HEK293 (cell line): Measurements from ENCODE around the gene DUSP22.
A peak's percentile ranks its signal among the peaks of the same experiment; 100 is the strongest.

Experiments
- AEBP2 ChIP-seq: fragments of 450-650 bp; formaldehyde crosslinking; IDR thresholded peaks from 2 replicates; pipeline ENCODE4 v1.5.1; 2016; ENCODE audit warnings: missing biosample characterization, missing genetic modification characterization, borderline replicate concordance
- BCL11B ChIP-seq: fragments of 450-650 bp; formaldehyde crosslinking; IDR thresholded peaks from 2 replicates; pipeline ENCODE4 v1.5.1; 2016; ENCODE audit warnings: low read depth, missing biosample characterization, missing genetic modification characterization
- GLI2 ChIP-seq: fragments of 450-650 bp; formaldehyde crosslinking; IDR thresholded peaks from 2 replicates; pipeline ENCODE4; 2017; ENCODE audit warnings: missing biosample characterization, missing genetic modification characterization, low read depth, borderline replicate concordance
- HOXD13 ChIP-seq: sonication (generic); formaldehyde crosslinking; IDR thresholded peaks from 2 replicates; pipeline ENCODE4 v1.8.0; 2022; ENCODE audit warnings: missing genetic modification reagents, borderline replicate concordance
- KLF7 ChIP-seq: fragments of 450-650 bp; formaldehyde crosslinking; IDR thresholded peaks from 2 replicates; pipeline ENCODE4 v1.5.1; 2016; ENCODE audit warnings: missing biosample characterization, missing genetic modification characterization, borderline replicate concordance
- MYNN ChIP-seq: fragments of 450-650 bp; formaldehyde crosslinking; IDR thresholded peaks from 2 replicates; pipeline ENCODE4 v1.5.1; 2016; ENCODE audit warnings: missing biosample characterization, missing genetic modification characterization, borderline replicate concordance
- PRDM6 ChIP-seq: fragments of 450-650 bp; formaldehyde crosslinking; IDR thresholded peaks from 2 replicates; pipeline ENCODE4 v1.5.1; 2017; ENCODE audit warnings: missing biosample characterization, missing genetic modification characterization
- SP3 ChIP-seq: fragments of 450-650 bp; formaldehyde crosslinking; IDR thresholded peaks from 2 replicates; pipeline ENCODE4 v1.5.1; 2016; ENCODE audit warnings: missing biosample characterization, missing genetic modification characterization
- SP7 ChIP-seq: fragments of 450-650 bp; formaldehyde crosslinking; IDR thresholded peaks from 2 replicates; pipeline ENCODE4 v1.5.1; 2016; ENCODE audit warnings: missing biosample characterization, missing genetic modification characterization
- TCF7L2 ChIP-seq: IDR thresholded peaks from 2 replicates; pipeline ENCODE4 v1.6.1; 2011; ENCODE audit warnings: low read depth, mild to moderate bottlenecking, inconsistent platforms, low read length, moderate library complexity, borderline replicate concordance
- TSHZ1 ChIP-seq: fragments of 450-650 bp; formaldehyde crosslinking; IDR thresholded peaks from 2 replicates; pipeline ENCODE4 v1.5.1; 2016; ENCODE audit warnings: missing biosample characterization, missing genetic modification characterization, borderline replicate concordance
- YY1 ChIP-seq: fragments of 450-650 bp; formaldehyde crosslinking; IDR thresholded peaks from 2 replicates; pipeline ENCODE4 v1.5.1; 2018; ENCODE audit warnings: missing biosample characterization, missing genetic modification characterization
- ZBTB44 ChIP-seq: fragments of 450-650 bp; IDR thresholded peaks from 2 replicates; pipeline ENCODE4 v1.5.1; 2018; ENCODE audit warnings: missing biosample characterization, mild to moderate bottlenecking, missing genetic modification characterization
- ZBTB8A ChIP-seq: fragments of 450-650 bp; formaldehyde crosslinking; IDR thresholded peaks from 2 replicates; pipeline ENCODE4 v1.5.1; 2016; ENCODE audit warnings: missing biosample characterization, missing genetic modification characterization
- ZEB2 ChIP-seq: fragments of 450-650 bp; formaldehyde crosslinking; IDR thresholded peaks from 2 replicates; pipeline ENCODE4 v1.5.1; 2016; ENCODE audit warnings: missing biosample characterization, missing genetic modification characterization
- ZFP37 ChIP-seq: fragments of 450-650 bp; formaldehyde crosslinking; IDR thresholded peaks from 2 replicates; pipeline ENCODE4 v1.5.1; 2016; ENCODE audit warnings: missing biosample characterization, missing genetic modification characterization
- ZNF138 ChIP-seq: fragments of 450-650 bp; formaldehyde crosslinking; IDR thresholded peaks from 2 replicates; pipeline ENCODE4 v1.5.1; 2016; ENCODE audit warnings: missing biosample characterization, missing genetic modification characterization, borderline replicate concordance
- ZNF140 ChIP-seq: fragments of 450-650 bp; formaldehyde crosslinking; IDR thresholded peaks from 2 replicates; pipeline ENCODE4 v1.5.1; 2016; ENCODE audit warnings: missing biosample characterization, missing genetic modification characterization
- ZNF146 ChIP-seq: fragments of 450-650 bp; formaldehyde crosslinking; IDR thresholded peaks from 2 replicates; pipeline ENCODE4 v1.5.1; 2016; ENCODE audit warnings: missing biosample characterization, missing genetic modification characterization
- ZNF155 ChIP-seq: fragments of 450-650 bp; formaldehyde crosslinking; IDR thresholded peaks from 2 replicates; pipeline ENCODE4 v1.5.1; 2016; ENCODE audit warnings: missing biosample characterization, missing genetic modification characterization
- ZNF223 ChIP-seq: fragments of 450-650 bp; formaldehyde crosslinking; IDR thresholded peaks from 2 replicates; pipeline ENCODE4 v1.5.1; 2016; ENCODE audit warnings: missing biosample characterization, missing genetic modification characterization
- ZNF302 ChIP-seq: fragments of 450-650 bp; formaldehyde crosslinking; IDR thresholded peaks from 2 replicates; pipeline ENCODE4 v1.5.1; 2016; ENCODE audit warnings: missing biosample characterization, missing genetic modification characterization, low read depth
- ZNF350 ChIP-seq: fragments of 450-650 bp; formaldehyde crosslinking; IDR thresholded peaks from 2 replicates; pipeline ENCODE4 v1.5.0; 2017; ENCODE audit warnings: missing biosample characterization, mild to moderate bottlenecking, missing genetic modification characterization
- ZNF37A ChIP-seq: fragments of 450-650 bp; IDR thresholded peaks from 2 replicates; pipeline ENCODE4 v1.5.1; 2018; ENCODE audit warnings: missing biosample characterization, missing genetic modification characterization
- ZNF426 ChIP-seq: fragments of 450-650 bp; formaldehyde crosslinking; IDR thresholded peaks from 2 replicates; pipeline ENCODE4 v1.5.1; 2017; ENCODE audit warnings: missing biosample characterization, missing genetic modification characterization, mild to moderate bottlenecking, inconsistent platforms, moderate library complexity
- ZNF488 ChIP-seq: fragments of 450-650 bp; formaldehyde crosslinking; IDR thresholded peaks from 2 replicates; pipeline ENCODE4 v1.5.1; 2016; ENCODE audit warnings: missing biosample characterization, missing genetic modification characterization
- ZNF621 ChIP-seq: fragments of 450-650 bp; formaldehyde crosslinking; IDR thresholded peaks from 2 replicates; pipeline ENCODE4 v1.5.1; 2017; ENCODE audit warnings: missing biosample characterization, missing genetic modification characterization
- ZNF701 ChIP-seq: fragments of 450-650 bp; formaldehyde crosslinking; IDR thresholded peaks from 2 replicates; pipeline ENCODE4 v1.5.1; 2016; ENCODE audit warnings: missing biosample characterization, missing genetic modification characterization
- ZNF747 ChIP-seq: fragments of 450-650 bp; formaldehyde crosslinking; IDR thresholded peaks from 2 replicates; pipeline ENCODE4 v1.5.1; 2016; ENCODE audit warnings: missing biosample characterization, missing genetic modification characterization
- ZNF76 ChIP-seq: fragments of 450-650 bp; formaldehyde crosslinking; IDR thresholded peaks from 2 replicates; pipeline ENCODE4; 2016; ENCODE audit warnings: low read depth, missing biosample characterization, missing genetic modification characterization, borderline replicate concordance
- ZNF791 ChIP-seq: fragments of 450-650 bp; formaldehyde crosslinking; IDR thresholded peaks from 2 replicates; pipeline ENCODE4 v1.5.1; 2016; ENCODE audit warnings: missing biosample characterization, missing genetic modification characterization
- ZXDB ChIP-seq: fragments of 450-650 bp; formaldehyde crosslinking; IDR thresholded peaks from 2 replicates; pipeline ENCODE4 v1.5.1; 2016; ENCODE audit warnings: missing biosample characterization, missing genetic modification characterization

The DUSP22 gene

GRCh38 chr6:291697-292505 lies at the start of gene DUSP22 (continued):
- TF ChIP-seq ZBTB44 (tag by site-specific recombination) (no peak), AEBP2 (no peak), SP3 (tag by site-specific recombination) (peak; percentile 83), ZNF621 (no peak), ZNF223 (tag by site-specific recombination) (no peak), ZNF350 (tag by site-specific recombination) (no peak), ZNF138 (no peak), ZNF426 (tag by site-specific recombination) (no peak), TSHZ1 (tag by site-specific recombination) (no peak), ZXDB (peak; percentile 70; the same call in 1 of the 2 replicates), ZNF140 (no peak), ZNF488 (tag by site-specific recombination) (no peak), ZNF37A (tag by site-specific recombination) (no peak), ZNF302 (tag by site-specific recombination) (no peak), KLF7 (tag by site-specific recombination) (0 out of 2 replicates have a peak, but pooled peaks have one; percentile 13), ZNF146 (tag by site-specific recombination) (no peak), ZNF76 (peak; percentile 56), ZNF791 (tag by site-specific recombination) (no peak), GLI2 (tag by site-specific recombination) (no peak), ZNF155 (tag by site-specific recombination) (no peak), ZEB2 (tag by site-specific recombination) (peak; percentile 13; the same call in 1 of the 2 replicates), TCF7L2 (no peak), SP7 (0 out of 2 replicates have a peak, but pooled peaks have one; percentile 14), ZBTB8A (tag by site-specific recombination) (peak; percentile 94; the same call in 1 of the 2 replicates), BCL11B (tag by site-specific recombination) (no peak), YY1 (tag by site-specific recombination) (no peak), PRDM6 (tag by site-specific recombination) (no peak), ZNF701 (no peak), HOXD13 (CRISPR knock-in tag) (no peak), ZNF747 (no peak), MYNN (tag by site-specific recombination) (no peak), ZFP37 (no peak)
